Coronary artery (tissue), 2 donors: ENCODE results near the gene CAMTA1.
"Not testable (repeated sequence)": the region's sequence is repeated elsewhere in the genome, so short reads cannot be mapped to it uniquely, and the experiment has no call there.

Experiments used
- DNase-seq: peaks from one replicate; pipeline ENCODE4 v3.0.0-alpha.2; 2017; ENCODE audit warnings: low spot score
- H3K27ac ChIP-seq, 2 donors: fragments of 200-600 bp; sonication (generic); one replicate each; pipeline ENCODE4 v1.5.1; 2016 to 2019
- H3K4me3 ChIP-seq: fragments of 200-600 bp; sonication (generic); 2 replicates; pipeline ENCODE4 v1.5.1; 2016; ENCODE audit warnings: mild to moderate bottlenecking, moderate library complexity
- CTCF ChIP-seq: fragments of 200-600 bp; sonication (generic); IDR thresholded peaks from one replicate; pipeline ENCODE4 v1.5.1; 2019; ENCODE audit warnings: antibody characterized with exemption

Gene CAMTA1

GRCh38 chr1:7410156-7410555, 624.9 kb downstream of the CAMTA1 start:
- Histone ChIP-seq H3K27ac (no peak overlapping the region), H3K4me3 (no peak overlapping the region)
- DNase-seq: peak; percentile 24
- no peak for TF ChIP-seq CTCF

GRCh38 chr1:7417618-7418017, 632.4 kb downstream of the CAMTA1 start:
- DNase-seq, H3K27ac ChIP-seq, H3K4me3 ChIP-seq: not testable (repeated sequence)

- Histone ChIP-seq H3K27ac (no peak overlapping the region), H3K4me3 (no peak overlapping the region)
- peak; percentile 35 for DNase-seq
- TF ChIP-seq CTCF: no peak
These were observed 633.3 kb downstream of the CAMTA1 start for GRCh38 chr1:7418442-7419080.

GRCh38 chr1:7420098-7420445, 634.8 kb downstream of the CAMTA1 start:
- TF ChIP-seq CTCF: no peak
- no peak overlapping the region for H3K4me3 ChIP-seq
- no peak overlapping the region for H3K27ac ChIP-seq
- peak; percentile 19 for DNase-seq

- TF ChIP-seq CTCF: no peak
- DNase-seq: peak; percentile 24
- Histone ChIP-seq H3K27ac (no peak overlapping the region), H3K4me3 (no peak overlapping the region)
These were observed 635.3 kb downstream of the CAMTA1 start for GRCh38 chr1:7420470-7421100.

- DNase-seq: peak; percentile 40
- Histone ChIP-seq H3K4me3 (no peak overlapping the region), H3K27ac (no peak overlapping the region)
- TF ChIP-seq CTCF: no peak
These were observed 636.3 kb downstream of the CAMTA1 start for GRCh38 chr1:7421471-7422075.

- Histone ChIP-seq H3K4me3 (no peak overlapping the region), H3K27ac (no peak overlapping the region)
- no peak for TF ChIP-seq CTCF
- no peak for DNase-seq
These were observed 636.8 kb downstream of the CAMTA1 start for GRCh38 chr1:7422081-7422480.
